Neuronal stem cell (in vitro differentiated cells): ENCODE data around the gene ERC2.

Source experiments
- DNase-seq: peaks from one replicate; pipeline ENCODE4 v3.0.0-alpha.2; 2013; ENCODE audit warnings: low spot score
- H2AFZ ChIP-seq: one replicate; pipeline ENCODE4 v1.6.1; 2013; ENCODE audit warnings: mild to moderate bottlenecking, low read length, inconsistent platforms
- H2AK5ac ChIP-seq: 2 replicates; pipeline ENCODE4 v1.6.1; 2013; ENCODE audit warnings: low read depth, mild to moderate bottlenecking, inconsistent platforms, low read length, moderate library complexity, mixed read lengths
- H2BK120ac ChIP-seq: 2 replicates; pipeline ENCODE4 v1.6.1; 2013; ENCODE audit warnings: low read depth, mild to moderate bottlenecking, inconsistent platforms, low read length, moderate library complexity, mixed read lengths
- H2BK12ac ChIP-seq: one replicate; pipeline ENCODE4 v1.6.1; 2013; ENCODE audit warnings: low read length, inconsistent platforms
- H2BK15ac ChIP-seq: 2 replicates; pipeline ENCODE4 v1.6.1; 2013; ENCODE audit warnings: mild to moderate bottlenecking, low read length, inconsistent platforms, mixed read lengths
- H2BK5ac ChIP-seq: one replicate; pipeline ENCODE4 v1.6.1; 2013; ENCODE audit warnings: inconsistent platforms, mild to moderate bottlenecking, low read length, moderate library complexity
- H3K14ac ChIP-seq: one replicate; pipeline ENCODE4 v1.6.1; 2013; ENCODE audit warnings: low read length, inconsistent platforms
- H3K18ac ChIP-seq: 2 replicates; pipeline ENCODE4 v1.6.1; 2013; ENCODE audit warnings: low read length, inconsistent platforms
- H3K23ac ChIP-seq: 2 replicates; pipeline ENCODE4 v1.6.1; 2013; ENCODE audit warnings: low read depth, mild to moderate bottlenecking, mixed read lengths, low read length, inconsistent platforms; ENCODE audit not compliant: poor library complexity
- H3K27ac ChIP-seq: replicated peaks from 3 replicates; pipeline ENCODE4 v1.5.1; 2013; ENCODE audit warnings: low read length, inconsistent platforms
- H3K27me3 ChIP-seq, 3 experiments: 2 replicates each; pipeline ENCODE4 v1.6.1; 2013; ENCODE audit warnings: low read length in 3 of 3, mild to moderate bottlenecking in 2 of 3, inconsistent platforms in 1 of 3, low read depth in 1 of 3, mixed read lengths in 1 of 3, moderate library complexity in 1 of 3; ENCODE audit not compliant: control insufficient read depth in 3 of 3, insufficient read depth in 3 of 3
- H3K36me3 ChIP-seq, 2 donors: replicated peaks in 1 of 2; 2 replicates each; pipeline ENCODE4 v1.6.1; 2013; ENCODE audit warnings: low read length in 2 of 2; ENCODE audit not compliant: control insufficient read depth in 2 of 2, insufficient read depth in 2 of 2
- H3K4ac ChIP-seq: 2 replicates; pipeline ENCODE4 v1.6.1; 2013; ENCODE audit warnings: inconsistent platforms, mild to moderate bottlenecking, low read length, moderate library complexity
- H3K4me1 ChIP-seq, 2 donors: 1 replicate in 1 of 2; 2 replicates in 1 of 2; pipeline ENCODE4 v1.6.1; 2013; ENCODE audit warnings: low read length in 2 of 2, low read depth in 1 of 2; ENCODE audit not compliant: control insufficient read depth in 2 of 2, insufficient read depth in 1 of 2
- H3K4me2 ChIP-seq: one replicate; pipeline ENCODE4 v1.6.1; 2013; ENCODE audit warnings: mild to moderate bottlenecking, low read length, inconsistent platforms; ENCODE audit not compliant: insufficient read depth, poor library complexity, severe bottlenecking
- H3K4me3 ChIP-seq, 2 donors: 2 replicates each; pipeline ENCODE4 v1.5.1; 2013; ENCODE audit warnings: low read length in 2 of 2, mild to moderate bottlenecking in 2 of 2, inconsistent platforms in 1 of 2, moderate library complexity in 1 of 2
- H3K79me1 ChIP-seq: one replicate; pipeline ENCODE4 v1.6.1; 2013; ENCODE audit warnings: low read depth, mild to moderate bottlenecking, inconsistent platforms, low read length, moderate library complexity
- H3K9ac ChIP-seq: one replicate; pipeline ENCODE4 v1.6.1; 2013; ENCODE audit warnings: mild to moderate bottlenecking, low read depth, low read length, inconsistent platforms; ENCODE audit not compliant: poor library complexity
- H3K9me3 ChIP-seq, 2 donors: replicated peaks in 1 of 2; 2 replicates each; pipeline versions ENCODE3 to v1.6.1; 2013; ENCODE audit warnings: low read length in 2 of 2, mild to moderate bottlenecking in 2 of 2, inconsistent platforms in 1 of 2, low read depth in 1 of 2, mixed read lengths in 1 of 2, moderate library complexity in 1 of 2; ENCODE audit not compliant: control insufficient read depth in 2 of 2, insufficient read depth in 1 of 2
- H4K8ac ChIP-seq: one replicate; pipeline ENCODE4 v1.6.1; 2013; ENCODE audit warnings: low read depth, mild to moderate bottlenecking, inconsistent platforms, low read length, moderate library complexity
- H4K91ac ChIP-seq: one replicate; pipeline ENCODE4 v1.6.1; 2013; ENCODE audit warnings: low read length, low read depth, mild to moderate bottlenecking, inconsistent platforms; ENCODE audit not compliant: poor library complexity
- WGBS, 2 donors: extraction: QIAGEN DNeasy Blood & Tissue Kit; methylation state at CpG; one replicate each; pipeline ENCODE4 v1.1.7; 2013; ENCODE audit warnings: missing lambda C conversion rate in 2 of 2, mixed read lengths in 1 of 2; ENCODE audit not compliant: insufficient read length in 2 of 2, insufficient replicate concordance in 1 of 2; ENCODE audit errors: extremely low coverage in 2 of 2; 5-methylcytosine and 5-hydroxymethylcytosine counted together

ERC2 gene

DNA sequence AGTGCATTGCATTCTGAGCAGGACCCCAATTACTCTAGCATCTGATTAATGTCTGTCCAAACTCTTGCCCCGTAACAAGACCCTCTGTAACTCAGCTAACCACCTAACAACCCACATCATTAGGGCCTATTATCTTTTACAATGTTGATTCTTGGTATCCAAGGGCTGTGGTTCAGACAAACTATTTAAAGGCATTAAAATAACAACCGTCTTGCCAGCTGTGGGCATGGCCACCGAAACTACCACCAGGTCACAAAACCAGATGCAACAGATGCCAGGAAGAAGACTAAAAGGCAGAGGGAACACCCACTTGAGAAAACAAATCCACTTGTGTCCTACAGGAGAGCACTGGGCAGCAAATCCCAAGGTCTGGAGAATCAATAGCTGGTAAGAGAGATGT is 262.9 kb downstream of the ERC2 start:
- no peak overlapping the region for H4K91ac ChIP-seq
- no peak overlapping the region for H2BK120ac ChIP-seq
- no peak overlapping the region for H3K27ac ChIP-seq

DNA sequence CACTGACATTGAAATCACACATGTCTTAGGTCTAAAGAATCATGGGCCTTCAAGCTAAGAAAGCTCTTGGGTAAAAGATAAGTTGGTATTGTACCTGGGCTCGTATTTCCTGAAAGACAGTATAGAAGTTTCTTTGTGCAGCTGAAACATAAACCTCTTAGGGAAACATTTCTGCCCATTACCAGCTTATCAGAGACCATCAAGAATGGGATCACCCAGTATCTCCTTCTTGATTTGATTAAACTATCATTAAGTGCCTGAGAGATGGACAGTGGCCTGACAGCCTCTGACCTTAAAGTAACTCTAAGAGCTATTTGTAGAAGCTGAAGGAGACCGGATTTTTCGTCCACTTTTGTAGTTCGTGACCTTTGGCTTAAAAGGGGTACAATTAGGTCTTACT is 265.3 kb downstream of the ERC2 start:
- Histone ChIP-seq H3K9ac (no peak overlapping the region), H3K14ac (no peak overlapping the region), H4K8ac (no peak overlapping the region), H3K4me3 (no peak overlapping the region), H3K27me3 (no peaks in the 10 kb centered on the region), H3K23ac (no peak overlapping the region), H3K36me3 (no peaks in the 10 kb centered on the region), H2BK120ac (no peak overlapping the region), H2BK15ac (no peak overlapping the region), H2AFZ (no peak overlapping the region), H4K91ac (no peak overlapping the region), H3K4me1 (no peaks in the 10 kb centered on the region), H3K4me2 (no peak overlapping the region), H3K18ac (no peak overlapping the region), H3K9me3 (no peaks in the 10 kb centered on the region), H2BK5ac (no peak overlapping the region), H2BK12ac (no peak overlapping the region), H3K27ac (no peak overlapping the region), H3K4ac (no peak overlapping the region), H3K79me1 (no peaks in the 10 kb centered on the region), H2AK5ac (no peak overlapping the region)
- DNase-seq: no peak
- WGBS, 2 donors: no CpG with 5 or more reads among the region's 4 CpGs

More for the DNA sequence above, 262.9 kb downstream of the ERC2 start:
- Histone ChIP-seq H3K36me3 (no peaks in the 10 kb centered on the region), H2AK5ac (no peak overlapping the region), H3K14ac (no peak overlapping the region), H4K8ac (no peak overlapping the region), H3K4me2 (no peak overlapping the region), H3K4me3 (no peak overlapping the region), H3K9me3 (no peaks in the 10 kb centered on the region), H3K4ac (no peak overlapping the region), H3K18ac (no peak overlapping the region), H3K9ac (no peak overlapping the region), H3K79me1 (no peaks in the 10 kb centered on the region), H3K4me1 (peaks cover 0 to 5% of the 10 kb centered on the region in 2 donors), H2AFZ (no peak overlapping the region), H3K27me3 (no peaks in the 10 kb centered on the region), H2BK15ac (no peak overlapping the region), H3K23ac (no peak overlapping the region), H2BK12ac (no peak overlapping the region), H2BK5ac (no peak overlapping the region)
- no peak for DNase-seq
- no CpG with 5 or more reads among the region's 3 CpGs for WGBS, 2 donors

DNA sequence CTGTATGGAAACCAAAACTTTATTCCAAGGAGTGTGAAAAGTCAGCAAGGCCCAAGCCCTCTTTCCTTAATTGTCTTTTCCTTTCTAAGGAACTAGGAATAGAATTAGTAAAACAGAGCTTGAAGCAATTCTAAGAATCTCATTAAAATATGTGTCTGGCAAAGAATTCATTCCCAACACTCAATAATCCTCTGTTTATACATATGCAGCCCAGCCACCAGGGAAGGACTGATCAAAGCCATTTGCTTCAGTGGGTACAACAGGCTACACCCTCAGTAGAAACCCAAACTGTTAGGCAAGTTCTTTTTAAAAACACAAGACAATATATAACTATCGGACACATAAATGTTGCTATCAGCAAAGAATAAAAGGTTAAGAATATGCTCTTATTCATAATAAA is 266.9 kb downstream of the ERC2 start:
- no peak overlapping the region for H3K4ac ChIP-seq
- H3K36me3 ChIP-seq: no peaks in the 10 kb centered on the region
- no peak overlapping the region for H3K4me3 ChIP-seq
- H3K9ac ChIP-seq: no peak overlapping the region
- no peak overlapping the region for H3K23ac ChIP-seq
- no peak overlapping the region for H2AFZ ChIP-seq
- H3K9me3 ChIP-seq: no peaks in the 10 kb centered on the region
- H4K91ac ChIP-seq: no peak overlapping the region
- H3K18ac ChIP-seq: no peak overlapping the region
- no peak overlapping the region for H2BK5ac ChIP-seq
- H3K4me2 ChIP-seq: no peak overlapping the region
- H2BK12ac ChIP-seq: no peak overlapping the region
- H4K8ac ChIP-seq: no peak overlapping the region
- H3K27me3 ChIP-seq: no peaks in the 10 kb centered on the region
- no peak for DNase-seq
- no peak overlapping the region for H3K27ac ChIP-seq
- no peak overlapping the region for H2BK120ac ChIP-seq
- H2BK15ac ChIP-seq: no peak overlapping the region
- H3K14ac ChIP-seq: no peak overlapping the region
- no peaks in the 10 kb centered on the region for H3K79me1 ChIP-seq
- WGBS, 2 donors: no CpG with 5 or more reads among the region's 1 CpG
- no peak overlapping the region for H2AK5ac ChIP-seq
- H3K4me1 ChIP-seq: peaks cover 0 to 2% of the 10 kb centered on the region in 2 donors

DNA sequence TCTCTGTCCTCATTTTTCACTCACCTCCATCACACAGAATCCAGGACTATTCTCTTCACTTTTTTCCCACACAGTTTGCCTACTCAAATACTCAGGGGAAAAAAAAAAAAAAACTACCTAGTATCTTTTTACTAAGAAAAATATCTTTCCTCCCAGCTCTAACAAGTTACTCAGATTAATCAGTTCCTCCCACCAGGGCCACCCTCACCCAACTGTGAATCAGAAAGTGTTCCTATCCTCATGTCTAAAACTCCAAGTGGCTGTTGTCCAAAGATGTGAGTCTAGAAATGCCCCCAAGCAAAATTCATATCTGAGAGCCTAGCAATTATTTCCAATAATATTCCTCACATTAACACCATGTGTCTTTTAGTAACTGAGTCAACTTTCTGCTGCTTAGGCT is 268.0 kb downstream of the ERC2 start:
- DNase-seq: no peak
- Histone ChIP-seq H3K4me2 (no peak overlapping the region), H3K36me3 (no peaks in the 10 kb centered on the region), H3K4me3 (no peak overlapping the region), H3K4me1 (peaks cover 2 to 6% of the 10 kb centered on the region in 2 donors), H4K8ac (no peak overlapping the region), H2AK5ac (no peak overlapping the region), H3K27ac (no peak overlapping the region), H3K4ac (no peak overlapping the region), H2BK15ac (no peak overlapping the region), H3K9me3 (no peaks in the 10 kb centered on the region), H3K27me3 (no peaks in the 10 kb centered on the region), H2BK12ac (no peak overlapping the region), H3K23ac (no peak overlapping the region), H4K91ac (no peak overlapping the region), H2BK120ac (no peak overlapping the region), H3K79me1 (no peaks in the 10 kb centered on the region), H2AFZ (no peak overlapping the region), H3K9ac (no peak overlapping the region), H3K18ac (no peak overlapping the region), H3K14ac (no peak overlapping the region), H2BK5ac (no peak overlapping the region)
